ENCODE measurements around the gene STOM.

DNA sequence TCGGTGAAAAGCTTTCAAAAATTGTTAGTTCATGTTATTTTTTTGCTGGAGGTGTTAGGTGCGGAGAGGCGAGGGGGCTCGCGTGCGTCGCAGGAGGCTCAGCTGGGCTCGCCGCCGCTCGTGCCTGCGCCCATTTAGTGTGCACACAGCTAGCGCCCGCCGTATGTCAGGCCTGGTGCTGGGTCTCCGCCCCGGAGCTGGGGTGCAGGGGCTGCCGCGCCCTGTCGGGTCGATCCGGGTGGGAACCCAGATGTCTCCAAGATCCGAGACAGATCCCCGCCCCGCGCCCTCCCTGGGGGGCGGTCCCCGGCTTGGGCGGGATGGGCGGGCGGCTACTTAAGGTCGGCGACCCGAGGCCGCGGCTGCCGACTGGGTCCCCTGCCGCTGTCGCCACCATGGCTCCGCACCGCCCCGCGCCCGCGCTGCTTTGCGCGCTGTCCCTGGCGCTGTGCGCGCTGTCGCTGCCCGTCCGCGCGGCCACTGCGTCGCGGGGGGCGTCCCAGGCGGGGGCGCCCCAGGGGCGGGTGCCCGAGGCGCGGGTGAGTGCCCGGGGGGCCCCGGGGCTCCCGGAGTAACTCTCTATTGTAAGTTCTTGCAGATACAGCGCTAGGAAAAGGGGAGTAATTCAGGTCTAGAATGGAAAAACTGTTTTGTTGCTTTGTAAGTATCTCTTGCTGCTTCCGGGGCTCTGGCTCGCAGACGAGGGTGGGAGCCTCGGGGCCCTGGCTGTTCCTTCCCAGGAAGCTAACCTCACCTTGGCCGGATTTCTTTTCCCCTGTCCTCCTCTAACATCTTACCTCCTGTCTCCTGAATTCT lies 70.4 kb downstream of the STOM start:
- no peak for TF ChIP-seq SUZ12 (IDR thresholded peaks at IDR 0.05)
- TF ChIP-seq FOXA1 (IDR thresholded peaks at IDR 0.05): no peak
- TF ChIP-seq ARNT (IDR thresholded peaks at IDR 0.05): no peak
- TF ChIP-seq ZNF384 (IDR thresholded peaks at IDR 0.05): no peak
- TF ChIP-seq CTBP1 (IDR thresholded peaks at IDR 0.05; ENCODE audit: borderline replicate concordance): no peak
- no peak for TF ChIP-seq TARDBP (IDR thresholded peaks at IDR 0.05)
- no peak for TF ChIP-seq FOXK2 (IDR thresholded peaks at IDR 0.05)
- no peak for TF ChIP-seq BHLHE40 (IDR thresholded peaks at IDR 0.05; ENCODE audit: borderline replicate concordance)
- TF ChIP-seq NFRKB (IDR thresholded peaks at IDR 0.05): no peak
- TF ChIP-seq SP1 (IDR thresholded peaks at IDR 0.05): no peak
- TF ChIP-seq LEF1 (IDR thresholded peaks at IDR 0.05; ENCODE audit: borderline replicate concordance): no peak
- TF ChIP-seq HDGF (IDR thresholded peaks at IDR 0.05; ENCODE audit: borderline replicate concordance): no peak
- no peak for TF ChIP-seq FOXM1 (IDR thresholded peaks at IDR 0.05; ENCODE audit: borderline replicate concordance)
- no peak for TF ChIP-seq ELF4 (IDR thresholded peaks at IDR 0.05)

Measured in HEK293T (cell line).